T-helper 1 cell (primary cell): ENCODE data around the gene UBE2L6.
A peak's percentile ranks its signal among the peaks of the same experiment; 100 is the strongest.

Experiments used
- DNase-seq, 5 donors: peaks; one replicate each; pipeline ENCODE4 v3.0.0-alpha.2; 2012 to 2020
- total RNA-seq, 4 donors: gene quantifications; one replicate each; lab custom pipeline; 2026; lab: John Stamatoyannopoulos, UW

The UBE2L6 gene
- 35.4 to 70.4 (median 48.2) reads per million in 4 donors for total RNA-seq

- peak; percentile 54 to 80 (median 67) for DNase-seq
These were observed at the start of gene UBE2L6 for GRCh38 chr11:57567515-57568329. UBE2L6 (minus strand) TSS chr11:57567672; CDS start chr11:57567611, 61 bp downstream.

GRCh38 chr11:57616595-57616994 lies 49.1 kb upstream of the UBE2L6 start:
- no peak for DNase-seq

GRCh38 chr11:57615308-57615707 lies 47.8 kb upstream of the UBE2L6 start:
- DNase-seq: no peak

- no peak for DNase-seq
These were observed 46.8 kb upstream of the UBE2L6 start for GRCh38 chr11:57614234-57614772.

- no peak for DNase-seq
These were observed 42.7 kb upstream of the UBE2L6 start for GRCh38 chr11:57610170-57610569.

GRCh38 chr11:57605028-57605420 lies 37.6 kb upstream of the UBE2L6 start:
- no peak for DNase-seq

GRCh38 chr11:57604296-57605027 lies 37.0 kb upstream of the UBE2L6 start:
- no peak for DNase-seq

- DNase-seq: no peak
These were observed 33.8 kb upstream of the UBE2L6 start for GRCh38 chr11:57601297-57601696.

GRCh38 chr11:57599381-57599780 lies 31.9 kb upstream of the UBE2L6 start:
- DNase-seq: no peak

- DNase-seq: no peak
These were observed 31.3 kb upstream of the UBE2L6 start for GRCh38 chr11:57598831-57599155.

GRCh38 chr11:57597916-57598830 lies 30.7 kb upstream of the UBE2L6 start:
- no peak for DNase-seq

- no peak for DNase-seq
These were observed 30.0 kb upstream of the UBE2L6 start, which contains the start of gene SERPING1 for GRCh38 chr11:57597461-57597915. SERPING1 (plus strand) TSS chr11:57597685; CDS start chr11:57598271, 586 bp downstream.

- DNase-seq: no peak
These were observed 28.9 kb upstream of the UBE2L6 start for GRCh38 chr11:57596266-57596885.

- DNase-seq: no peak
These were observed 20.7 kb upstream of the UBE2L6 start for GRCh38 chr11:57588046-57588710.

GRCh38 chr11:57586711-57587245 lies 19.3 kb upstream of the UBE2L6 start:
- DNase-seq: no peak

- DNase-seq: no peak
These were observed 17.8 kb upstream of the UBE2L6 start for GRCh38 chr11:57585301-57585700.

GRCh38 chr11:57584341-57584740 lies 16.9 kb upstream of the UBE2L6 start:
- DNase-seq: no peak

GRCh38 chr11:57574061-57574460 lies 6.6 kb upstream of the UBE2L6 start:
- no peak for DNase-seq

GRCh38 chr11:57571606-57572005 lies 4.1 kb upstream of the UBE2L6 start:
- no peak for DNase-seq

GRCh38 chr11:57568330-57568766 lies 876 bp upstream of the UBE2L6 start:
- DNase-seq: peak in 2 of 5 donors; percentile 84 to 85
